Bronchial epithelial cell (primary cell): ENCODE results near the gene RFTN2. TPM values are rescaled to one million over a fixed set of nuclear protein-coding genes. Genes with fewer than 3 reads are reported as not detected.

ENCODE experiments used
- DNase-seq: peaks from one replicate; pipeline ENCODE4 v3.0.0-alpha.2; 2010; ENCODE audit warnings: low read depth
- FAIRE-seq: peaks from 2 replicates; lab custom pipeline; 2011; peaks lifted over from hg19 to GRCh38; lab: Jason Lieb, UNC
- H3K27me3 ChIP-seq: 2 replicates; pipeline ENCODE4 v1.5.1; 2011; ENCODE audit warnings: low read length; ENCODE audit not compliant: control insufficient read depth, insufficient read depth
- H3K36me3 ChIP-seq: 2 replicates; pipeline ENCODE4 v1.5.1; 2011; ENCODE audit warnings: low read length; ENCODE audit not compliant: control insufficient read depth, insufficient read depth
- H3K4me3 ChIP-seq: 2 replicates; pipeline ENCODE4 v1.5.1; 2011; ENCODE audit warnings: mild to moderate bottlenecking, low read depth, low read length, control low read depth
- total RNA-seq: library from RNA; depleted of rRNA; stranded (reverse); fragments of >200 nt; gene quantifications from 2 replicates; pipeline ENCODE4 v1.2.1, GENCODE V29; 2014
- TF ChIP-seq, protein P1 (sequence below): IDR thresholded peaks from 2 replicates; pipeline ENCODE4 v1.5.1; 2011; ENCODE audit warnings: mild to moderate bottlenecking, moderate library complexity, low read length, control low read depth, inconsistent platforms; ENCODE audit not compliant: insufficient read depth, severe bottlenecking

The RFTN2 gene
- total RNA-seq, 1 donor from 2014 or later: under 0.01 TPM

- H3K4me3 ChIP-seq: no peak overlapping the region
- FAIRE-seq: no peak
- H3K27me3 ChIP-seq: no peaks in the 10 kb centered on the region
- TF ChIP-seq, protein P1, sequence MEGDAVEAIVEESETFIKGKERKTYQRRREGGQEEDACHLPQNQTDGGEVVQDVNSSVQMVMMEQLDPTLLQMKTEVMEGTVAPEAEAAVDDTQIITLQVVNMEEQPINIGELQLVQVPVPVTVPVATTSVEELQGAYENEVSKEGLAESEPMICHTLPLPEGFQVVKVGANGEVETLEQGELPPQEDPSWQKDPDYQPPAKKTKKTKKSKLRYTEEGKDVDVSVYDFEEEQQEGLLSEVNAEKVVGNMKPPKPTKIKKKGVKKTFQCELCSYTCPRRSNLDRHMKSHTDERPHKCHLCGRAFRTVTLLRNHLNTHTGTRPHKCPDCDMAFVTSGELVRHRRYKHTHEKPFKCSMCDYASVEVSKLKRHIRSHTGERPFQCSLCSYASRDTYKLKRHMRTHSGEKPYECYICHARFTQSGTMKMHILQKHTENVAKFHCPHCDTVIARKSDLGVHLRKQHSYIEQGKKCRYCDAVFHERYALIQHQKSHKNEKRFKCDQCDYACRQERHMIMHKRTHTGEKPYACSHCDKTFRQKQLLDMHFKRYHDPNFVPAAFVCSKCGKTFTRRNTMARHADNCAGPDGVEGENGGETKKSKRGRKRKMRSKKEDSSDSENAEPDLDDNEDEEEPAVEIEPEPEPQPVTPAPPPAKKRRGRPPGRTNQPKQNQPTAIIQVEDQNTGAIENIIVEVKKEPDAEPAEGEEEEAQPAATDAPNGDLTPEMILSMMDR: no peak
- no peaks in the 10 kb centered on the region for H3K36me3 ChIP-seq
- no peak for DNase-seq
These were observed 55.3 kb downstream of the RFTN2 start for GRCh38 chr2:197620133-197620532.

DNA sequence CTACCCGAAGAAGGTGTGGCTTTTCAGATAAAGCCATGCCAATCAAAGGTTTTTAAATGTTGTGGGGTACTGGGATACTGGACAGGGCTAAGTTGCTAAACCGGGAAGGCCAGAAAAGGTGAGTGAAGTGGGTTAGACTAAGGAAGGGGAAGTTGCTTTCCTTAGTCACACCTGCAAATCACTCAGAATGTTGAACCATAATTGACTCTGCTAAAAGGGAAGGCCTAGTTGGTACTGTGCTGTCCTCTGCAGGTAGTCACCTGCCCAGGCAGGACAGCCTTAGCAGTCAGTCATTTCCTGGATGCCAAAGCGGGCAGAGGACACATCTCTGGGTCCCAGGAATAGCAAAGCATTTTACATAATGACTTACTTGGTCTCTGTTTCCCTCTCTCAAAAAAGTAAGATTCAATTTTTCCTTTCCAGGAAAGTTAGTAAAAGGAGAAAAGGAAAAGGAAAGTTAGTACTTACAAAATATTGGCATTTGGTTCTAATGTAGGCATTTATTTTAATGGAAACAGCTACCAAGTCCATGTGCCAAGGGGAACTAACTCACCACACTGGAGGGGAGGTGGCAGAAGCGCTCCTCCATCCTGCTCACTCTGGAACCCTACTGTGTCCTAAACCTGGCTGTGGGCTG lies 60.3 kb downstream of the RFTN2 start:
- H3K27me3 ChIP-seq: no peaks in the 10 kb centered on the region
- no peaks in the 10 kb centered on the region for H3K36me3 ChIP-seq
- FAIRE-seq (peak; percentile 99), DNase-seq (peak; percentile 95)
- no peak overlapping the region for H3K4me3 ChIP-seq
- TF ChIP-seq, protein P1: peak; percentile 81

DNA sequence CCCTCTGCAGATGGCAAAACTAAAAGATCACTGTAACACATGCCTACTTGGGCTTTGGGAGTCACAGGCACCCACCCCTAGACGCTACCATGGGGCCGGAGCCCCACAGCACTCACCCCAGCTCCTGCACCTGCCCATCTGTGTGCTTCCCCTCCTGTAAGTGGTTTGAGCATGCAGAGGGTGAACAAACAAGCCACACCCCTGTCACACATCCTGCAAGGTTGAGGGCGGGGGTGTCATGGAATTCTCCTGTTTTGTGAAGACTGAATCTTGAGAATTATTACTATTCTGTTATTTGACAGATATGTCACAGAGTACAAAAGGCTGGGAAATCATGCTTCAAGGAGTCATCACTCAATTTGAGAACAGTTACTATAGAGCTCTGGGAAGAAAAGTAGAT lies 60.9 kb downstream of the RFTN2 start:
- DNase-seq: peak; percentile 24
- FAIRE-seq: no peak
- H3K27me3 ChIP-seq: no peaks in the 10 kb centered on the region
- H3K4me3 ChIP-seq: no peak overlapping the region
- no peaks in the 10 kb centered on the region for H3K36me3 ChIP-seq
- TF ChIP-seq, protein P1: no peak

- no peak overlapping the region for H3K4me3 ChIP-seq
- FAIRE-seq (no peak), DNase-seq (peak; percentile 65)
- H3K36me3 ChIP-seq: no peaks in the 10 kb centered on the region
- no peaks in the 10 kb centered on the region for H3K27me3 ChIP-seq
- TF ChIP-seq, protein P1: no peak
These were observed 61.8 kb downstream of the RFTN2 start for GRCh38 chr2:197613509-197613987.

DNA sequence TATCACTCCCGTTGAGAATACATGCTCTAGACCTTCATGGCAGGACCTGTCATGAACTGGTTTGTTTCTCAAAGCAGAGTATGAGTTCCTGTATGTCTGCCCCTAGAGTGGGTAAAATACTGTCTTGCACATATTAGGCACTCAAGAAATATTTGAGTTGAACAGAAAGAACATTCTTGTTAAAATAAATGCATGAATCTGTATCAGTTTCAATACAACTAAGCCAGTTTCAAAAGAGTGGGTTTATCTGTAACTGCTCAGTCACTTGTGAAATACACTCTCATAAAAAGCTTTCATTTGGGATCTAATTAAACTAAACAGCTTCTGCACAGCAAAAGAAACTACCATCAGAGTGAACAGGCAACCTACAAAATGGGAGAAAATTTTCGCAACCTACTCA lies 69.2 kb downstream of the RFTN2 start:
- FAIRE-seq (no peak), DNase-seq (no peak)
- no peaks in the 10 kb centered on the region for H3K36me3 ChIP-seq
- H3K4me3 ChIP-seq: no peak overlapping the region
- H3K27me3 ChIP-seq: no peaks in the 10 kb centered on the region
- TF ChIP-seq, protein P1: no peak
